OCI-LY1 (cell line): ENCODE data around the gene SENP5.
A peak's percentile ranks its signal among the peaks of the same experiment; 100 is the strongest.

ENCODE experiments used
- H2AFZ ChIP-seq: fragments of 200-600 bp; sonication (generic), shearing (Covaris generic); 2 replicates; pipeline ENCODE4 v1.6.0; 2014; ENCODE audit warnings: antibody characterized with exemption, mild to moderate bottlenecking, low read length
- H3F3A ChIP-seq: fragments of 200-600 bp; sonication (generic), shearing (Covaris generic); 2 replicates; pipeline ENCODE4 v1.6.0; 2014; ENCODE audit warnings: mild to moderate bottlenecking, antibody characterized with exemption, low read length, moderate library complexity; ENCODE audit not compliant: insufficient read depth
- H3K27ac ChIP-seq: fragments of 200-600 bp; sonication (generic); 2 replicates; pipeline ENCODE4 v1.5.1; 2014; ENCODE audit warnings: low read length, mixed run types, mild to moderate bottlenecking, low read depth; ENCODE audit not compliant: poor library complexity, severe bottlenecking
- H3K27me3 ChIP-seq: fragments of 200-600 bp; sonication (generic); 2 replicates; pipeline ENCODE4 v1.6.0; 2014; ENCODE audit warnings: antibody characterized with exemption, mild to moderate bottlenecking, low read length, moderate library complexity; ENCODE audit not compliant: insufficient read depth
- H3K36me3 ChIP-seq: fragments of 200-600 bp; sonication (generic); 2 replicates; pipeline ENCODE4 v1.6.1; 2014; ENCODE audit warnings: mild to moderate bottlenecking, antibody characterized with exemption, low read length, moderate library complexity, mixed read lengths; ENCODE audit not compliant: insufficient read depth
- H3K4me1 ChIP-seq: fragments of 200-600 bp; sonication (generic); 2 replicates; pipeline ENCODE4 v1.5.1; 2014; ENCODE audit warnings: mild to moderate bottlenecking, low read length, moderate library complexity; ENCODE audit not compliant: insufficient read depth, severe bottlenecking
- H3K4me2 ChIP-seq: fragments of 200-600 bp; sonication (generic), shearing (Covaris generic); 2 replicates; pipeline ENCODE4 v1.6.1; 2014; ENCODE audit warnings: low read length
- H3K4me3 ChIP-seq: fragments of 200-600 bp; sonication (generic); 2 replicates; pipeline ENCODE4 v1.5.1; 2014; ENCODE audit warnings: low read length, low read depth, mild to moderate bottlenecking, mixed read lengths; ENCODE audit not compliant: poor library complexity, severe bottlenecking
- H3K79me2 ChIP-seq: fragments of 200-600 bp; shearing (Covaris generic); 2 replicates; pipeline ENCODE4 v1.6.1; 2016; ENCODE audit warnings: mixed run types, low read length, mixed read lengths; ENCODE audit not compliant: insufficient read depth
- H3K9ac ChIP-seq: fragments of 200-600 bp; sonication (generic), shearing (Covaris generic); 2 replicates; pipeline ENCODE4 v1.6.1; 2014; ENCODE audit warnings: mild to moderate bottlenecking, low read length, mixed read lengths
- H3K9me2 ChIP-seq: fragments of 200-600 bp; sonication (generic), shearing (Covaris generic); 2 replicates; pipeline ENCODE4 v1.6.1; 2014; ENCODE audit warnings: low read depth, mild to moderate bottlenecking, low read length, mixed read lengths
- H3K9me3 ChIP-seq: fragments of 200-600 bp; shearing (Covaris generic); 2 replicates; pipeline ENCODE4 v1.6.1; 2014; ENCODE audit warnings: low read length, mixed read lengths
- H4K20me1 ChIP-seq: fragments of 200-600 bp; sonication (generic), shearing (Covaris generic); 2 replicates; pipeline ENCODE4 v1.6.0; 2016; ENCODE audit warnings: mild to moderate bottlenecking, low read length; ENCODE audit not compliant: insufficient read depth
- EZH2 ChIP-seq: fragments of 200-600 bp; sonication (generic), shearing (Covaris generic); IDR thresholded peaks from 2 replicates; pipeline ENCODE4 v1.8.0; 2017; ENCODE audit warnings: borderline replicate concordance, mixed run types, mild to moderate bottlenecking, antibody characterized with exemption, low read length, moderate library complexity, mixed read lengths
- TF ChIP-seq, protein P1 (sequence below): fragments of 200-600 bp; sonication (generic), shearing (Covaris generic); IDR thresholded peaks from 2 replicates; pipeline ENCODE4 v1.5.1; 2017; ENCODE audit warnings: mild to moderate bottlenecking, antibody characterized with exemption, low read length, moderate library complexity, mixed read lengths

The SENP5 gene

DNA sequence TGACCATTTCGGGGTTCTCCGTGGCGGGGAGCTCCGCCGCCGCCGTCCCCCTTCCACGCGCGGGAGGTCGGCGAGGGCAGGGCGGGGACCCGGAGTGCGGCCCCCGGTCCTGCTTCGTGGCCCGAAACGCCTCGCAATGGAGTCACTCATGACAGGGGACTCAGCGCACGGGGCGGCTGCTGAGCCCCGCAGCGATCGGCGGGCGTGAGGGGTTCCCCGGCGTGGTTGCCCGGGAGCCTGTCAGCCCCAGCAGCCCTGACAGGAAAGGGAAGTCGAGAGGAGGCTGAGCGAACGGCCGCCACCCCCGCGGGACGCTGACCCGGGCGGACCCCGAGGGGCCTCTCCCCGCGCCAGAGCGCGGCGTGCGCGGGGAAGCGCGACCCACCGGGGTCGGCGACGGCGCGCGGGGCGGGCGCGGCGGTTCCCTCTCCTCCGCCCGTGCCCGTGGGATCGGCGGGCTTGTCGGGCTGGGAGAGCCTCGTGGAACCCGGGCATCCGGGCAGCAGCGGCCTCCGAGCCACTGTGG is 101.5 kb downstream of the SENP5 start:
- Histone ChIP-seq H3K36me3 (no peaks in the 10 kb centered on the region), H3K27me3 (peaks cover 15% of the 10 kb centered on the region; the same call in 1 of the 2 replicates), H3K4me2 (peak overlapping the region; percentile 100), H3K9me3 (peaks cover 2% of the 10 kb centered on the region; the same call in 1 of the 2 replicates), H4K20me1 (no peaks in the 10 kb centered on the region), H3K4me3 (peak overlapping the region; percentile 97), H3K9me2 (no peaks in the 10 kb centered on the region), H3F3A (no peaks in the 10 kb centered on the region), H3K79me2 (no peaks in the 10 kb centered on the region), H2AFZ (peak overlapping the region; percentile 93), H3K9ac (peak overlapping the region; percentile 93), H3K4me1 (peaks cover 16% of the 10 kb centered on the region), H3K27ac (no peak overlapping the region)
- no peak for TF ChIP-seq EZH2
- TF ChIP-seq, protein P1, sequence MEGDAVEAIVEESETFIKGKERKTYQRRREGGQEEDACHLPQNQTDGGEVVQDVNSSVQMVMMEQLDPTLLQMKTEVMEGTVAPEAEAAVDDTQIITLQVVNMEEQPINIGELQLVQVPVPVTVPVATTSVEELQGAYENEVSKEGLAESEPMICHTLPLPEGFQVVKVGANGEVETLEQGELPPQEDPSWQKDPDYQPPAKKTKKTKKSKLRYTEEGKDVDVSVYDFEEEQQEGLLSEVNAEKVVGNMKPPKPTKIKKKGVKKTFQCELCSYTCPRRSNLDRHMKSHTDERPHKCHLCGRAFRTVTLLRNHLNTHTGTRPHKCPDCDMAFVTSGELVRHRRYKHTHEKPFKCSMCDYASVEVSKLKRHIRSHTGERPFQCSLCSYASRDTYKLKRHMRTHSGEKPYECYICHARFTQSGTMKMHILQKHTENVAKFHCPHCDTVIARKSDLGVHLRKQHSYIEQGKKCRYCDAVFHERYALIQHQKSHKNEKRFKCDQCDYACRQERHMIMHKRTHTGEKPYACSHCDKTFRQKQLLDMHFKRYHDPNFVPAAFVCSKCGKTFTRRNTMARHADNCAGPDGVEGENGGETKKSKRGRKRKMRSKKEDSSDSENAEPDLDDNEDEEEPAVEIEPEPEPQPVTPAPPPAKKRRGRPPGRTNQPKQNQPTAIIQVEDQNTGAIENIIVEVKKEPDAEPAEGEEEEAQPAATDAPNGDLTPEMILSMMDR: no peak

DNA sequence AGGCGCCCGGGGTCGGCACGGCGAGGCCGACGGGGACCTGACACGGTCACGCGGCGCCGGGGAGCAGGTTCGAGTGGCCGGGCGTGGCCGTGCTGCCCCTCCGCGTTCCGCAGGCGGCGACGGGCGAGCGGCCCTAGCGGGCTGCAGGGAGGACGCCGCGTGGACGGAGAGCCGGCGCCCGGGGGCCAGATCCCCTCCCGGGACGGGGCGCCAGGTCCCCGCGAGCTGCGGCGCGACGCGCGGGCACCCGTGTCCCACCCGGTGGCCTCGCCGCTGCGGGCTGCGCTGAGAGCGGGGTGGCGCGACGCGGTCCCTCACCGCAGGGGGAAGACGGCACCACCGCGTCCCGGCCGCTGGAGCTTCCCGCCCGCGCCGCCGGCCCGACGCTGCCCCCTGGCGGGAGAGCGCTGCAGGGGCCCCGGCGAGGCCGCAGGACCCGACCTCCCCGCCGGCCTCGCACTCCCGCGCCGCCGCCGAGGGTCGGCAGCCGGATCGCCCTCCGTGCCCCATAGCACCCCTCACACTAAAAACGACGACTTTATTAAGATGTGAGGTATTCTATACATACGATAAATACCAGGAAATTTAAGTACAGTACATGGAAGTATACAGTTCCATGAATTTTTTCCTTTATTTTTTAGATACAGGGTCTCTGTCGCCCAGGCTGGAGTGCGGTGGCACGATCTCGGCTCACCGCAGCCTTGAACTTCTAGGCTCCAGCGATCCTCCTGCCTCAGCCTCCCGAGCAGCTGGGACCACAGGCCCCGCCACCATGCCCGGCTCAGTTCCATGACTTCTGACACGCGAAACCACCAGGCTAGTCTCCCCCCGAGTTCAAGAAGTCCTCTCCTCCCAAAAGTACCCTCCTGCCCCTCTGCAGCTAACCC is 102.2 kb downstream of the SENP5 start:
- Histone ChIP-seq H3K4me1 (peaks cover 16% of the 10 kb centered on the region), H3K4me3 (peak overlapping the region; percentile 97), H2AFZ (peak overlapping the region; percentile 81; the same call in 1 of the 2 replicates), H4K20me1 (no peaks in the 10 kb centered on the region), H3K9ac (peak overlapping the region; percentile 93), H3K27me3 (peaks cover 15% of the 10 kb centered on the region; the same call in 1 of the 2 replicates), H3K79me2 (no peaks in the 10 kb centered on the region), H3K9me2 (no peaks in the 10 kb centered on the region), H3F3A (no peaks in the 10 kb centered on the region), H3K36me3 (no peaks in the 10 kb centered on the region), H3K27ac (no peak overlapping the region), H3K4me2 (peak overlapping the region; percentile 100), H3K9me3 (peaks cover 2% of the 10 kb centered on the region; the same call in 1 of the 2 replicates)
- TF ChIP-seq EZH2: 0 out of 2 replicates have a peak, but pooled peaks have one; percentile 63
- TF ChIP-seq, protein P1: peak; percentile 62

DNA sequence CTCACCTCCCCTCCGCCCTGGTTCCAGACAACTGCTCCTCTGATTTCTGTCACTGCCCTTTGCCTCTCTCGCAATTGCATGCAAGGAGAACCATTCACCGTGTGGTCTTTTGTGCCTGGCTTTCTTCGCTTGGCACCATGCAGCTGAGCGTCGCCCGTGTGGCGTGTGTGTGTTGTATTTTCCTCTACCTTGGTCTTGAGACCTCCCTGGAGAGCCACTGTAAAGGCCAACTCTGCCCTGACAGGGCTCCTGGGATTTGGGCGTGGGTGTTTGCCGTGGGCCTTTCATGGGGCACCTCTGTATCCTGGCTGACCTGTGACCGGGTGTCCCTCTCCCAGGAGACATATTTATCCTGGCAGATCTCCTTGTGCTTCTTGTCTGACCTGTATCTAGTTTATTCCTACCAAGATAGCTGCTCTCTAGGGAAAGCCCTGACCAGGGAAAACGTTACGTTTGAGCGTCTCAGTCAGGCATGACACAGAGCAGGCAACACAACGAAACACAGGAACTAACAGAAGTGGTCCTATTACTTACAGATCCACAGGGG is 102.9 kb downstream of the SENP5 start:
- H3K79me2 ChIP-seq: no peaks in the 10 kb centered on the region
- H3K4me2 ChIP-seq: peak overlapping the region; percentile 100; the same call in 1 of the 2 replicates
- TF ChIP-seq, protein P1: no peak
- TF ChIP-seq EZH2: no peak
- H2AFZ ChIP-seq: no peak overlapping the region
- no peaks in the 10 kb centered on the region for H3F3A ChIP-seq
- peaks cover 15% of the 10 kb centered on the region; the same call in 1 of the 2 replicates for H3K27me3 ChIP-seq
- H3K9me2 ChIP-seq: no peaks in the 10 kb centered on the region
- no peaks in the 10 kb centered on the region for H4K20me1 ChIP-seq
- peaks cover 16% of the 10 kb centered on the region for H3K4me1 ChIP-seq
- H3K27ac ChIP-seq: no peak overlapping the region
- H3K9ac ChIP-seq: no peak overlapping the region
- peaks cover 2% of the 10 kb centered on the region; the same call in 1 of the 2 replicates for H3K9me3 ChIP-seq
- no peak overlapping the region for H3K4me3 ChIP-seq
- no peaks in the 10 kb centered on the region for H3K36me3 ChIP-seq
